OCI-LY1 (cell line): Measurements from ENCODE around the gene NEU3.
"Not testable (repeated sequence)": the region's sequence is repeated elsewhere in the genome, so short reads cannot be mapped to it uniquely, and the experiment has no call there.

Experiments
- CTCF ChIP-seq: fragments of 200-600 bp; sonication (generic), shearing (Covaris generic); IDR thresholded peaks from 2 replicates; pipeline ENCODE4 v1.5.1; 2017; ENCODE audit warnings: mild to moderate bottlenecking, antibody characterized with exemption, low read length, moderate library complexity, mixed read lengths
- EZH2 ChIP-seq: fragments of 200-600 bp; sonication (generic), shearing (Covaris generic); IDR thresholded peaks from 2 replicates; pipeline ENCODE4 v1.8.0; 2017; ENCODE audit warnings: borderline replicate concordance, mixed run types, mild to moderate bottlenecking, antibody characterized with exemption, low read length, moderate library complexity, mixed read lengths

DNA sequence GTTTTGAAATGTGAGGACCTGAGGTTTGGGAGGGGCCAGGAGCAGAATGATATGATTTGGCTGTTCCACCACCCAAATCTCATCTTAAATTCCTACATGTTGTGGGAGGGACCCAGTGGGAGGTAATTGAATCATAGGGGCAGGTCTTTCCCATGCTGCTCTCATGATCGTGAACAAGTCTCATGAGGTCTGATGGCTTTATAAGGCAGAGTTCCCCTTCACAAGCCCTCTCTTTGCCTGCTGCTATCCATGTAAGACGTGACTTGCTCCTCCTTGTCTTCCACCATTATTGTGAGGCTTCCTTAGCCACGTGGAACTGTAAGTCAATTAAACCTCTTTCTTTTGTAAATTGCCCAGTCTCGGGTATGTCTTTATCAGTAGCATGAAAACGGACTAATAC lies 31.6 kb downstream of the NEU3 start:
- TF ChIP-seq CTCF, EZH2: not testable (repeated sequence)
